Breast epithelium (tissue), 4 donors: ENCODE results near the gene KCNQ1OT1. TPM values are rescaled to one million over a fixed set of nuclear protein-coding genes. Genes with fewer than 3 reads are reported as not detected.
A peak's percentile ranks its signal among the peaks of the same experiment; 100 is the strongest.

Experiments
- DNase-seq, 2 donors: peaks; one replicate each; pipeline ENCODE4 v3.0.0-alpha.2; 2019; ENCODE audit warnings: low spot score in 2 of 2
- H3K27ac ChIP-seq, 2 donors: fragments of 200-600 bp; sonication (generic) in 1 of 2; one replicate each; pipeline ENCODE4 v1.5.1; 2016 to 2019; ENCODE audit warnings: mild to moderate bottlenecking in 1 of 2
- H3K27me3 ChIP-seq, 2 donors: fragments of 200-600 bp; sonication (generic) in 1 of 2; one replicate each; pipeline versions ENCODE4 v1.5.1 to v1.6.0; 2017 to 2019; ENCODE audit warnings: control low read depth in 1 of 2, mild to moderate bottlenecking in 1 of 2
- H3K36me3 ChIP-seq: fragments of 200-600 bp; one replicate; pipeline ENCODE4 v1.5.1; 2019
- H3K4me1 ChIP-seq, 2 donors: fragments of 200-600 bp; sonication (generic); one replicate each; pipeline ENCODE4 v1.5.1; 2016 to 2019; ENCODE audit warnings: control low read depth in 1 of 2
- H3K4me3 ChIP-seq, 3 donors: fragments of 200-600 bp; sonication (generic); 1 replicate in 2 of 3; 2 replicates in 1 of 3; pipeline ENCODE4 v1.5.1; 2016 to 2019; ENCODE audit warnings: mild to moderate bottlenecking in 3 of 3, moderate library complexity in 2 of 3
- H3K9me3 ChIP-seq, 2 donors: fragments of 200-600 bp; sonication (generic) in 1 of 2; one replicate each; pipeline ENCODE4 v1.5.1; 2016 to 2019; ENCODE audit warnings: control low read depth in 1 of 2
- POLR2A ChIP-seq: fragments of 450-650 bp; IDR thresholded peaks from one replicate; pipeline ENCODE4 v1.6.1; 2016; ENCODE audit warnings: antibody characterized with exemption, mild to moderate bottlenecking, moderate library complexity
- POLR2AphosphoS5 ChIP-seq, 3 donors: sonication (generic); formaldehyde crosslinking; IDR thresholded peaks; one replicate each; pipeline ENCODE4 v1.6.1; 2017; ENCODE audit warnings: antibody characterized with exemption in 3 of 3
- intact Hi-C: fragments of 100-400 bp; cut with DNase I; formaldehyde crosslinking; loops from one replicate; pipeline ENCODE4 v1.15.1; 2023; ENCODE audit warnings: low total_unique reads
- total RNA-seq, 3 donors: library from RNA; depleted of rRNA; stranded (reverse); fragments of >200 nt; gene quantifications; one replicate each; pipeline ENCODE4 v1.1.0, GENCODE V29; 2016
- TF ChIP-seq, protein P1 (sequence below), 3 donors: fragments of 450-650 bp; IDR thresholded peaks; one replicate each; pipeline ENCODE4 v1.5.1; 2016 to 2017; ENCODE audit warnings: antibody characterized with exemption in 3 of 3, mild to moderate bottlenecking in 3 of 3, moderate library complexity in 3 of 3

Gene KCNQ1OT1
- total RNA-seq, 3 donors from 2014 or later = 2.1 to 5.3 (median 3.6) TPM

DNA sequence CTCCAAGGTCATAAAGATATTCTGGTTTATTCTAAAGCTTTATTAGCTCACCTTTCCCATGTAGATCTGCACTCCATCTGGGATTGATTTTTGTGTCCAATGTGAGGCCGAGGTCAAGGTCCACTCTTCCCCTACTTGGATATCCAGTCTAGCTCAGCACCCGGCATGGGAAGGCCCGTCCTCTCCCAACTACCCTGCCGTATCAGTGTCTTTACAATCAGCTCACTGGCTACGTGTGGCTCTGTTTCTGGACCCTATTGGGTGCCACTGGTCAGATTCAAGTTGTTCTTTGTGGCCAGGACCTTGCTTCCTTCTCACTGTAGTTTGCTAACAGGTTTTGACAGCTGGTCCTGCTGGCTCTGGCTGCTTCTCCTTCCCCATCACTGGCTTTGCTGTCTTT is 30.9 kb downstream of the KCNQ1OT1 start:
- Histone ChIP-seq H3K4me3 (no peak overlapping the region), H3K27ac (no peak overlapping the region), H3K9me3 (peaks cover 0 to 6% of the 10 kb centered on the region in 2 donors), H3K36me3 (no peaks in the 10 kb centered on the region), H3K4me1 (peaks cover 2% of the 10 kb centered on the region in 2 donors), H3K27me3 (no peaks in the 10 kb centered on the region)
- DNase-seq = no peak
- TF ChIP-seq POLR2A = no peak
- no peak for TF ChIP-seq POLR2AphosphoS5 (IDR thresholded peaks at IDR 0.05)
- TF ChIP-seq, protein P1, sequence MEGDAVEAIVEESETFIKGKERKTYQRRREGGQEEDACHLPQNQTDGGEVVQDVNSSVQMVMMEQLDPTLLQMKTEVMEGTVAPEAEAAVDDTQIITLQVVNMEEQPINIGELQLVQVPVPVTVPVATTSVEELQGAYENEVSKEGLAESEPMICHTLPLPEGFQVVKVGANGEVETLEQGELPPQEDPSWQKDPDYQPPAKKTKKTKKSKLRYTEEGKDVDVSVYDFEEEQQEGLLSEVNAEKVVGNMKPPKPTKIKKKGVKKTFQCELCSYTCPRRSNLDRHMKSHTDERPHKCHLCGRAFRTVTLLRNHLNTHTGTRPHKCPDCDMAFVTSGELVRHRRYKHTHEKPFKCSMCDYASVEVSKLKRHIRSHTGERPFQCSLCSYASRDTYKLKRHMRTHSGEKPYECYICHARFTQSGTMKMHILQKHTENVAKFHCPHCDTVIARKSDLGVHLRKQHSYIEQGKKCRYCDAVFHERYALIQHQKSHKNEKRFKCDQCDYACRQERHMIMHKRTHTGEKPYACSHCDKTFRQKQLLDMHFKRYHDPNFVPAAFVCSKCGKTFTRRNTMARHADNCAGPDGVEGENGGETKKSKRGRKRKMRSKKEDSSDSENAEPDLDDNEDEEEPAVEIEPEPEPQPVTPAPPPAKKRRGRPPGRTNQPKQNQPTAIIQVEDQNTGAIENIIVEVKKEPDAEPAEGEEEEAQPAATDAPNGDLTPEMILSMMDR (IDR thresholded peaks at IDR 0.05) = no peak
- intact Hi-C loops = no loop called here

DNA sequence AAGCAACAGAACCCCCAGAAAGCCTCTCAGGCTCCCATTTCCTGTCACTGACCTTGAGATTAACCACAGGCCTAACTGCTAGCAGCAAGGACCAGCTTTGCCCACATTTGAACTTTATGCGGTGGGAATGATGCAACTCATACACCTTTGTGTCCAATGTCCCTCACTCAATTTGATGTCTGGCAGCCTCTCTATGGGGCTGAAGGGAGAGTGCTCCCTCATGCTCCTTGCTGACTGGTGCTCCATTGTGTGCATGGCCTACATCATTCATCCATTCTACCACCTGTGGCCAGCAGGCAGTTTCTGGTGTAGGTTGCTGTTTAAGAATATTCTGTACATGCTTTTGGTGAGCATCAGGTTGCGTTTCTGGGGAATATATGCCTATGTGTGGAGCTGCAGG is 31.9 kb downstream of the KCNQ1OT1 start:
- TF ChIP-seq POLR2AphosphoS5 (IDR thresholded peaks at IDR 0.05) = no peak
- TF ChIP-seq, protein P1 (IDR thresholded peaks at IDR 0.05) = no peak
- no peak for TF ChIP-seq POLR2A
- no peak overlapping the region for H3K27ac ChIP-seq
- no peaks in the 10 kb centered on the region for H3K36me3 ChIP-seq
- peaks cover 0 to 6% of the 10 kb centered on the region in 2 donors for H3K9me3 ChIP-seq
- intact Hi-C loops = no loop called here
- H3K27me3 ChIP-seq = no peaks in the 10 kb centered on the region
- no peak for DNase-seq
- no peaks in the 10 kb centered on the region for H3K4me1 ChIP-seq
- no peak overlapping the region for H3K4me3 ChIP-seq

DNA sequence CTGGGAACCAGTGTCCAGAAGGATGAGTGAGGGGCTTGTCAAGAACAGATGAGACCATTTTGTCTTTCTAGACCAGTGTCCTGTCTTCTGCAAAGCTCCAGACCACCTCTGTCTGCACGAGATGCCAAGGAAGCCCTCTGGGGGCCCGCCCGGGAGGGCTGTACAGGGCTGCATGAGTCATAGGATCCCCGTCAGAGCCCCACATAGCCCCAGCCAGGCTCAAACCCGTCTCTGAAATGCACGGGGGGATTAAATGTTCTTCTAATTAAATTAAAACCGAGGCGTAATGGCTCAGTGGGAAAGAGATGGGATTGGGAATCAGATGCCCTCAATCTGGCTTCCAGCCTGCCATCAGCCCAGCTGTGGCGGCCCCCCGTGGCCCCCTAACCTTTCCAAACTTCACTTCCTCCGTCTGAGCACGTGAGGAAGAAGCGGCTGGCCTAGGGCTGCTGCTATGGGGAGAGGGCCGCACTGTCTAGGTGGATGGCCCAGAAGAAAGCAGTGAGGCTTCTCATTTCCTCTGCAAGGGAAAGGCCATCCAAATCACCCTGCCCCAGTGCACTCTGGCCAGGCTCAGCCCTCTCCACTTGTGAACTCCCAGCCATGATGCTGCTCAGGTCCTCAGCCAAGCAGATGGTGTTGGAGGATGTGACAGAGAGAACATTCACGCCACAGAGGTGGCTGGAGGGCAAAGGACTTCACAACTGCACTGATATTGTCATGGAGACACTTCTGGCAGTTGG is 32.8 kb downstream of the KCNQ1OT1 start:
- Histone ChIP-seq H3K4me1 (no peaks in the 10 kb centered on the region), H3K36me3 (no peaks in the 10 kb centered on the region), H3K27me3 (no peaks in the 10 kb centered on the region), H3K27ac (no peak overlapping the region), H3K4me3 (no peak overlapping the region), H3K9me3 (peaks cover 0 to 6% of the 10 kb centered on the region in 2 donors)
- TF ChIP-seq, protein P1 (IDR thresholded peaks at IDR 0.05) = no peak
- TF ChIP-seq POLR2AphosphoS5 (IDR thresholded peaks at IDR 0.05) = no peak
- DNase-seq = no peak
- intact Hi-C loops = no loop called here

DNA sequence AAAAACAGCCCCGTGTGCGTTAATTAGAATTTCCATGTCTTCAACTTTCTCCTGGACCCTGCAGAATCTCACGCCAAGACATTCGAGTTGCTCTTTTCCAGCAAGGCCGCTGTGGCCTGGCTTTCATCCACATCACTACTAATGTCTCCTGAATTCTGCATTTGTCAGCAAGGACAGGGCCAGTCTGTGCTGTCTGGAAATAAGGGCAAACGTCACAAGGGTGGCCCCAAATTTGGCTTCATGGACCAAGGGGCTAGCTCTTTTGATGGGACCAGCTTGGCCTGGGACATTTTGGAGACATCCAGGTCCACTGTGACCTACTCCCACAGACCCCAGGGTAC is 33.4 kb downstream of the KCNQ1OT1 start:
- no peaks in the 10 kb centered on the region for H3K27me3 ChIP-seq
- intact Hi-C loops = no loop called here
- H3K4me3 ChIP-seq = no peak overlapping the region
- peaks cover 0 to 12% of the 10 kb centered on the region in 2 donors for H3K9me3 ChIP-seq
- DNase-seq = peak; percentile 31 to 38
- TF ChIP-seq, protein P1 (IDR thresholded peaks at IDR 0.05) = no peak
- no peak for TF ChIP-seq POLR2AphosphoS5 (IDR thresholded peaks at IDR 0.05)
- no peak for TF ChIP-seq POLR2A
- H3K27ac ChIP-seq = no peak overlapping the region
- H3K36me3 ChIP-seq = no peaks in the 10 kb centered on the region
- no peaks in the 10 kb centered on the region for H3K4me1 ChIP-seq

DNA sequence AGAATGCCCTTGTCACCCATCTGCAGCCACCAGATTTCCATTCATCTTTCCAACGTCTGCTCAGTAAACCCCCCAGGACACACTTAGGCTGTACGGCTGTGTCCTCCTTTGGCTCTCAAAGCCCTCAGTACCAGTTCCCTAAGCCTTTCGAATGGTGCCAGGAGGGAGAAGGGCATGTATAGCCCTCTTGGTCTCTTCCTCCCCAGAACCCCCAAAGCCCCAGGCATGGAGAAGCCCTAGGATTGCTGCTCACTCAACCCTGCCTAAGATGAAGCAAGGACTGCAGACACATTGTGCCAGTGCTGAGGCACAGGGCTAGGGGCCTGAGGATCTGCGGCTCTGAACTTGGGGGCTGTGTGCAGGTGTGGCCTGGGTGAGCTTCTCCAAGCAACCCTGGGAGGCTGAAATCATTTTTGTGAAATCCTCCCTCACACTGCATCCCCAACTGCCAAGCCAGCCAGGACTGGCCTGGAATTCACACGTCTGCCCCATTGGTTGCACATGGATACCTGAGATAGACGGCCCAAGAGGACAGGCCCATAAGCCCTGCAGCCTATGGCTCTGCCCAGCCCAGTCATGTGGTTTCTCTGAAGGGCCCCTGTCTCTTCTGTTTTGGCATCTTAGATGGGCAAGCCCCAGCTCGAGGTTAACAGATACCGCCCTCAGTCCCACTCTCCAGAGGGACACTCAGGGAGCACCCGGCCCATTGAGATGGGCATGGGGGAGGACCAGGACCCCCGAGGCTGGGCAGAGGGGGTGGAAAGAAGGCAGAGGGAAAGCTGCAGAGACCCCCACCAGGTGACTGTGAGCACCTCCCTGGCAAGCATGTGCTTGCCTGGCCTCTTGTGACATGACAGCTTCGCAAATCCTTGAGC is 34.0 kb downstream of the KCNQ1OT1 start:
- Histone ChIP-seq H3K36me3 (no peaks in the 10 kb centered on the region), H3K27ac (peak overlapping the region in 1 of 2 donors; percentile 3), H3K9me3 (peaks cover 3 to 18% of the 10 kb centered on the region in 2 donors), H3K4me3 (no peak overlapping the region), H3K27me3 (no peaks in the 10 kb centered on the region), H3K4me1 (no peaks in the 10 kb centered on the region)
- no peak for TF ChIP-seq POLR2AphosphoS5 (IDR thresholded peaks at IDR 0.05)
- TF ChIP-seq, protein P1 (IDR thresholded peaks at IDR 0.05) = no peak
- DNase-seq = peak; percentile 17 to 27
- intact Hi-C loops = no loop called here
